ENCODE measurements around the gene MDH1.
A peak's percentile ranks its signal among the peaks of the same experiment; 100 is the strongest.
"Not testable (repeated sequence)": the region's sequence is repeated elsewhere in the genome, so short reads cannot be mapped to it uniquely, and the experiment has no call there.

MDH1 gene

DNA sequence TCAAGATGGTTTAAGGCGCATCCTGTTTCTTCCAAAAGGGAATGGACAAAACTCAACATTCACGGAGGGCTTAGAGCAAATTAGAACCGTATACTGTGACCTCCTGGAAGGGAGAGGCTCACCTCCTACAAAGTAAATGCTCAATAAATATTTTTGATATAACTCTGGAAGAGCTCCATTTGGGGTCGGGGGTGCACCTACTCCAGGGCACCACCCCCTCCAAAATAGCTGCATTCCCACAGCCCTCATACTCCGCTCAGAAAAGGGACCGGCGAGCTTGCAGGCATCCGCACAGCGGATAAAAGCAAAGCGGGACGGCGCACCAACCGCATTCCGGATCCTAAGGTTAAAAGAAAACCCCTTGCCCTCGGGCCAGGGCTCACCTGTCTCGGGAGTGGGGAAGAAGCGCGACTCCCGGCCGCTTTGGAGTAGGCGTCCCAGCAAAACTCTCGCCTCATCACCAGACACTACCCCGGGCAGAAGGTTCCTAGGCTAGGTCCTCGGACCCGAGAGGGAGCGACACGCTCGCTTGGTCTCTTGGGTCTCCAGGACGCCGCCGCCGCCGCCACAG is 864 bp upstream of the MDH1 start:
- peak overlapping the region; percentile 81 for H3K27ac ChIP-seq
- peak overlapping the region; percentile 91 for H3K4me3 ChIP-seq
- peak overlapping the region; percentile 93 for H3K4me2 ChIP-seq
- TF ChIP-seq Cebpa-rat (IDR thresholded peaks at IDR 0.05) = no peak
- H3K36me3 ChIP-seq = peaks cover under 1% of the 10 kb centered on the region; the same call in 1 of the 2 replicates
- no peaks in the 10 kb centered on the region for H3K9me3 ChIP-seq
- peaks cover 34% of the 10 kb centered on the region for H4K20me1 ChIP-seq
- H3K27me3 ChIP-seq = no peaks in the 10 kb centered on the region
- peaks cover 43% of the 10 kb centered on the region for H3K4me1 ChIP-seq
- peak overlapping the region; percentile 89 for H3K9ac ChIP-seq

DNA sequence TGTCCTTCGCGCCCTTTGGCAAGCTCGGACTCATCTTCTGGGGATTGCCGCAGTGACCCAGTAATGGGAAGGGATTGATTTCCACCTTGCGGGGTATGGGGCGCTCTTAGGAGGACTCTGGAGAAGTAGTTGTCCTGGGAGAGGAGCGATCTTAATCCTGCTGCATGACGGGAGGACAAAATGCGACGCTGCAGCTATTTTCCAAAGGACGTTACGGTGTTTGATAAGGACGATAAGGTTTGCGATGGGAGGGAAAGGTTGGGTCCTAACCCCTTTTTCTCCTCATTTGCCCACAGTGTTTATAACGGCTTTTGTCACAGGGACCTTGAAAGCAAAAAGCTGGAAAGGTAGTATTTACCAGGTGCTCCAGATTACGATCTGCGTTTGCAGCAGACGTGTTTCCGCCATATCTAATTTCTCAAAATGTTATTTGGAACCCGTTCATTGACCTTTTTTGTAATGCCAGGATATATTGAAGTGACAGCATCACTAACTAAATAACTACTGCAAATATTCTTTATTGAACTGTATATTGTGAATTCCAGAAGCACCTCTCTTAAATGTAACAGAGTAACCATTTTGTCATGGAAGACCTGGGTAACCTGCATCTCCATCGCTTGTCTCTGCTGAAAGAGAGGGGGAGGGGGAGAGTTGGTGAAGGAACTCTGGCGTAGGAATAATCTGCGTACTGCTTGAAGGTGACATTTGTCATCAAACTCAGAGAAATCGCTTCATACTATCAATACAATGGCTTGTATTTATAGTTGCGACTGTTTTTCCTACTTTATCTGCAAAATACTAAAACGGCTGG is 590 bp downstream of the MDH1 start:
- Histone ChIP-seq H3K9ac (peak overlapping the region; percentile 89), H3K27me3 (no peaks in the 10 kb centered on the region), H3K4me1 (peaks cover 43% of the 10 kb centered on the region), H3K4me2 (peak overlapping the region; percentile 78), H3K4me3 (peak overlapping the region; percentile 91), H3K36me3 (peaks cover 15% of the 10 kb centered on the region), H4K20me1 (peaks cover 49% of the 10 kb centered on the region), H3K27ac (peak overlapping the region; percentile 81), H3K9me3 (no peaks in the 10 kb centered on the region)
- TF ChIP-seq Cebpa-rat (IDR thresholded peaks at IDR 0.05) = no peak

DNA sequence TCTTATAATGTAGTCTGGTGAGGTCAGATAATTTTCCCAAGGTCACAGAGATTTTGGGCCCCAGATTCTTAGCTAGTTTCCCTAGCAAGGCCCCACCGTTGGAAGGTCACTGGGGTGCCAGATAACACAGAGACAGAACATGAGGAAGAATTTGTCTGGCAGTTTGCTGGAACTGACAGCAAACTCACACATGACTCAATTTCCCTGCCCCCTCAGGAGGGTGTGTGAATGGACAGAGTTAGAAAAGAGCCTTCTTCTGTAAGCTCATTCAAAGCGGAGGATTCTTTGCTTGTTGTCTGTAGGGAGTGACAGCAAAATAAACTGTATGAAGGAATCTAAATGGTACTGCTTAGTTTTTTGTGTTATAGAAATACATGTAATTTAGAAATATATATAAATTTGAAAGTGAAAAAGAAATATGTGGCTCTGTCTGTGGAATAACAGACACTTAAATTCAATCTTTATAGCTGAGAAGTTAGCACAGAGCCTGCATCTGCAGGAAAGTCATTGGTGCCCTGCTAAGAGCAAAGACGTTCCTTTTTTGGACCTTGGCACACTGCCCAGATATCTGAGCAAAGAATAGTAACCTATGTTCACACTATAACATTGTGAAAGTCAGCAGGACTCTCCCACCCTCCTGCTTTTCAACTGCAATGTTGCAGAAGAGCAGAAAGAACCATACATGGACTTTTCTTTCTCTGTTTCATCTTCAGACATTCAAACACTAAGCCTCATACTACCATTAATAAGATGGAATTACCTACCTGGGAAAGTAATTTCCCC is 2.1 kb downstream of the MDH1 start:
- peak overlapping the region; percentile 51; the same call in 1 of the 2 replicates for H3K9ac ChIP-seq
- H3K27ac ChIP-seq = no peak overlapping the region
- no peak for TF ChIP-seq Cebpa-rat (IDR thresholded peaks at IDR 0.05)
- peaks cover 29% of the 10 kb centered on the region for H3K36me3 ChIP-seq
- H4K20me1 ChIP-seq = peaks cover 59% of the 10 kb centered on the region
- peaks cover 43% of the 10 kb centered on the region for H3K4me1 ChIP-seq
- H3K4me2 ChIP-seq = peak overlapping the region; percentile 78
- no peaks in the 10 kb centered on the region for H3K27me3 ChIP-seq
- no peak overlapping the region for H3K4me3 ChIP-seq
- H3K9me3 ChIP-seq = no peaks in the 10 kb centered on the region

DNA sequence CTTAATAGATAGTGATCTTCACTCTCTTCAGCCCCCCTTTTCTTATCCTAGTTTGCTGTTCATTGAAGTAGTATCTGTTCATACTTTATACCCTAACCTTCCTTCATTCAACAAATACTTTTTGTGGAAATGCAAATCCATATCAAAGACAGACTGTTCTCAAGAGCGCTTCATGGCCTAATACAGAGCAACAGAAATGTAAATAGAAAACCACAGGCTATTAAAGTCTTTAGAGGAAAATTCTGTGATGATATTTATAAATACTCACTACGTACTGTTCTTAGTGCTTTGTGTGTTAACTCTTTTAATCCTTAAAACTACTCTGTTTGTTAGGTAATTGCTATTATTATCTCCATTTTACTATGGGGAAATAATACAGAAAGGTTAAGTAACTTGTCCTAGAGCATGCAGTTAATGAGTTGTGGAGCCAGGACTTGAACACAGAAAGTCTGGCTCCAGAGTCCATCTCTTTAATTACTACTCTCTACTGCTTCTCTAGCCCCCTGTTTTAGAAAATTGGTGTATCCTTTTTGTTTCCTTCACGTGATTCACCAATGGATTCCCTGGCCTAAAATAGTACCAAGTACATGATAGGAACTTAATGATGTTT is 2.9 kb downstream of the MDH1 start:
- Histone ChIP-seq H3K27ac (no peak overlapping the region), H3K4me1 (peaks cover 38% of the 10 kb centered on the region), H3K36me3 (peaks cover 36% of the 10 kb centered on the region), H3K27me3 (no peaks in the 10 kb centered on the region), H3K4me3 (no peak overlapping the region), H4K20me1 (peaks cover 59% of the 10 kb centered on the region), H3K9ac (0 out of 2 replicates have a peak overlapping the region, but pooled peaks have one; percentile 51), H3K9me3 (no peaks in the 10 kb centered on the region), H3K4me2 (peak overlapping the region; percentile 78)
- no peak for TF ChIP-seq Cebpa-rat (IDR thresholded peaks at IDR 0.05)

DNA sequence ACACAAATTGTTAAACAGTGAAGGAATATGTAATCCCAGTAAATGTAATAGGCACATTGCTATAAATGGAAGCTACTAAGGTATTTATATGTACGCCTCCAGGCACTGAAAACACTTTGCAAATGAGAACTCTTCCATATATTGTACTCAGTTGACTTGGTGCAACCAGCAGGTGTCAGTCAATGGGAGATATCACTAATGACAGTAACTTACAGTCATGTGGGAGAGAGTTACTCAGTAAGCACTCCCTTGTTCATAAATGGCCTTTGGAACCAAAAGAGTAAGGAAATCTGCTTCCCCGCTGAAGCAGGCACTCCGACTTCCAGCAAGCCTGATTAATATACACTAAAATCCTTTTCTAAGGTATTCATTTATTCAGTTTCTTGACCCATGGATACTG is 5.9 kb downstream of the MDH1 start:
- Histone ChIP-seq H3K9ac (no peak overlapping the region), H4K20me1 (peaks cover 60% of the 10 kb centered on the region), H3K4me1 (peaks cover 24% of the 10 kb centered on the region), H3K36me3 (peaks cover 55% of the 10 kb centered on the region), H3K4me3 (no peak overlapping the region), H3K4me2 (no peak overlapping the region), H3K27me3 (no peaks in the 10 kb centered on the region), H3K9me3 (no peaks in the 10 kb centered on the region), H3K27ac (no peak overlapping the region)
- TF ChIP-seq Cebpa-rat (IDR thresholded peaks at IDR 0.05) = no peak

DNA sequence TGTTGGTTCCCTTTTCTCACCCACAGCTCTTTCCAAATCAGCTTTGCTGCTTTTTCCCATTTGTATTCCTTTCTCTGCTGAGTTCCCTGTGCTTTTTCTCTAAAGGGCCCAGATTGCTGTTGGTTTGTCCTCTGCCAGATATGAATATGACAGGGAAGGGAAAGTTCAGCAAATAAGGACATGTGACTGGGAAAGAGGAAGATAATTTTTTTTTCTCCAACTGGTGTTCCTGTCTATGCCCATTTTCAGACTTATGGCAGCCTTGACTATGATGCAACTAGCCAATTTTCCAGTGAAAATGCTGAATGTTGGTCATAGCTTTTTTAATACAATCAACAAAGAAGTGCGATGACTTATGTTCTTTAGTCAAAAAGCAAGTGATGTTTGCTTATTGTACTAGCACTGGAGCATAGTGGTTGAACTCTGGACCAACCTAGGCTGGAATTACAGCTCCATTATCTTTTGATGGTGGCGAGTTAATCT is 7.7 kb downstream of the MDH1 start:
- no peak overlapping the region for H3K9ac ChIP-seq
- H3K4me2 ChIP-seq = no peak overlapping the region
- no peak overlapping the region for H3K27ac ChIP-seq
- no peaks in the 10 kb centered on the region for H3K9me3 ChIP-seq
- peaks cover 72% of the 10 kb centered on the region for H3K36me3 ChIP-seq
- TF ChIP-seq Cebpa-rat (IDR thresholded peaks at IDR 0.05) = no peak
- H4K20me1 ChIP-seq = peaks cover 42% of the 10 kb centered on the region
- H3K4me1 ChIP-seq = peaks cover 6% of the 10 kb centered on the region
- H3K4me3 ChIP-seq = no peak overlapping the region
- no peaks in the 10 kb centered on the region for H3K27me3 ChIP-seq

DNA sequence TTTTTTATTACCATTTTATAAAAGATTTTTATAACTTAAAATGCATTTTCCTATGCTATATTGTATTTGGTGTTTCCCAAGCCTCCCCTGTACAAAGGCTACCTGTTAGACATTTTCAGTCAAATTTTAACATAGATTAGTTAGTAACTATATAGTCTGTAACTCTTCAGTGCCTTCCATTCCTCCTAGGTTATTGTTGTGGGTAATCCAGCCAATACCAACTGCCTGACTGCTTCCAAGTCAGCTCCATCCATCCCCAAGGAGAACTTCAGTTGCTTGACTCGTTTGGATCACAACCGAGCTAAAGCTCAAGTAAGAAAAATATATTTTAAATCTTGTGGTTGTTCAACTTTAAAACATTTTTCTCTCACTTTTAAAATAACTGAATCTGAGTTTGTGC is 10.2 kb downstream of the MDH1 start:
- Histone ChIP-seq H3K36me3 (peaks cover 86% of the 10 kb centered on the region), H3K4me3 (no peak overlapping the region), H3K4me2 (no peak overlapping the region), H3K4me1 (no peaks in the 10 kb centered on the region), H3K27ac (no peak overlapping the region), H3K27me3 (no peaks in the 10 kb centered on the region), H3K9me3 (no peaks in the 10 kb centered on the region), H3K9ac (no peak overlapping the region), H4K20me1 (peaks cover 19% of the 10 kb centered on the region)
- no peak for TF ChIP-seq Cebpa-rat (IDR thresholded peaks at IDR 0.05)

DNA sequence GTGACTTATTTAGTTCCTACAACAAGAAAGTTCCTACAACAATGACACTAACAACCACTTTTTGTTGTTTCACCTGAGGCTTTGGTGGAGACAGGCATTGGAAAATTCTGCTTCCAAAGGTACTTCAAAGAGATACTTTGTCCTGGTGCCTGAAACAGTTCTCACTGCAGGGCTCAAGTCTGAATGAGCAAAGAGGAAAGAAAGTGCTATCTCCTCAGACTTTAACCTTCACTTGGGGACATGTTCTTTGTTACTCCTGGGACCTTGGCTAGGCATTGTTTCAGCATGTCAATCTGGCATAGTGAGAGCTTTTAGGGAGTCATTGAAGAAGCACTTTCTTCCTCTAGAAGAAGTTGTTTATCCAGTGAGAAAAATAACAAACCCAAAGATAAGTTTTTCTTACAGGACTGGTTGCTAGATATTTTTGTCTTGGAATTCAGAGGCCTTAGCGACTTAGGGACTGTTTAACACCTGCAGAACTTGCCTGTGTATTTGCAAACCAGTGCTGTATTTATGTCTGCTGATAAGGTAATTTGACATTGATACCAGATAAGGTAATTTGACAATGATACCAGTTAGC is 12.2 kb downstream of the MDH1 start:
- Histone ChIP-seq H3K9ac (no peak overlapping the region), H3K4me3 (no peak overlapping the region), H4K20me1 (peaks cover 5% of the 10 kb centered on the region; the same call in 1 of the 2 replicates), H3K9me3 (no peaks in the 10 kb centered on the region), H3K27ac (no peak overlapping the region), H3K27me3 (no peaks in the 10 kb centered on the region), H3K36me3 (peaks cover 87% of the 10 kb centered on the region), H3K4me1 (no peaks in the 10 kb centered on the region), H3K4me2 (no peak overlapping the region)
- TF ChIP-seq Cebpa-rat (IDR thresholded peaks at IDR 0.05) = no peak

DNA sequence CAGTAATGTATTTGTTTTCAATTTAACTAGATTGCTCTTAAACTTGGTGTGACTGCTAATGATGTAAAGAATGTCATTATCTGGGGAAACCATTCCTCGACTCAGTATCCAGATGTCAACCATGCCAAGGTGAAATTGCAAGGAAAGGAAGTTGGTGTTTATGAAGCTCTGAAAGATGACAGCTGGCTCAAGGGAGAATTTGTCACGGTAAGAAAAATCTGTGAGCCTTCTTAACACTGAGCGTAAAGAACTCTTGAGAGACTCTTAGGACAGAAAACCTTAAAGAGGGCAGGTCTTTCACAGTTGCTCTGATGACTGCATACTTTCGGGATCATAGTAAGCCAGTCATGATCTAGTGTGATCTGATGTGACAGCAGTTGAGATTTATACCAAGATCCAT is 15.9 kb downstream of the MDH1 start:
- Histone ChIP-seq H3K4me2 (no peak overlapping the region), H3K9ac (no peak overlapping the region), H3K4me1 (no peaks in the 10 kb centered on the region), H3K36me3 (peaks cover 78% of the 10 kb centered on the region), H3K27ac (no peak overlapping the region), H3K9me3 (no peaks in the 10 kb centered on the region), H4K20me1 (no peaks in the 10 kb centered on the region), H3K4me3 (no peak overlapping the region), H3K27me3 (no peaks in the 10 kb centered on the region)
- no peak for TF ChIP-seq Cebpa-rat (IDR thresholded peaks at IDR 0.05)

DNA sequence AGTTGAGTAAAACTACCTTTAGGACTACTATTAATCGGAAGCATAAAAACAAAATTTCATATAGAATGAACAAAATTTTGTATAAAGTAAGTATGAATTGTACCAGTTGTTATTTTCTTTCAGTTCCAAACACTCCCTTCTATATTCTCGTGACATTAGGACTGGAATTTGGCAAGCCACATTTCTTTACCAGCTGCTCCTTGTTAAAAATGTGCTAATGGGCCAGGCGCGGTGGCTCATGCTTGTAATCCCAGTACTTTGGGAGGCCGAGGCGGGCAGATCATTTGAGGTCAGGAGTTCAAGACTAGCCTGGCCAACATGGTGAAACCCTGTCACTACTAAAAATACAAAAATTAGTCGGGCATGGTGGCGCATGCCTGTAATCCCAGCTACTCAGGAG is 20.1 kb downstream of the MDH1 start:
- H3K27ac ChIP-seq, H3K9me3 ChIP-seq, H3K27me3 ChIP-seq, H4K20me1 ChIP-seq, H3K4me2 ChIP-seq, H3K4me3 ChIP-seq, H3K4me1 ChIP-seq, H3K9ac ChIP-seq: not testable (repeated sequence)
- H3K36me3 ChIP-seq = peaks cover 36% of the 10 kb centered on the region
